SK-N-SH (cell line): ENCODE measurements around the gene NBPF1. TPM values are rescaled to one million over a fixed set of nuclear protein-coding genes. Genes with fewer than 3 reads are reported as not detected.

Experiments
- CTCF ChIA-PET: fragments of 300-600, 350-600 bp; formaldehyde crosslinking; extraction: SDS; loops from one replicate; lab custom pipeline; 2021; lab: Yijun Ruan, JAX
- POLR2A ChIA-PET: fragments of 350-600 bp; sonication (Branson Sonifier 250); formaldehyde crosslinking; extraction: SDS; loops from one replicate; lab custom pipeline; 2020; ENCODE audit warnings: antibody characterized with exemption, inconsistent platforms; lab: Yijun Ruan, JAX
- DNase-seq: peaks from one replicate; pipeline ENCODE4 v3.0.0; 2012
- H2AFZ ChIP-seq: fragments of 200-600 bp; sonication (generic); 2 replicates; pipeline ENCODE4 v1.8.1; 2016; ENCODE audit warnings: antibody characterized with exemption, mild to moderate bottlenecking, low read depth
- H3F3A ChIP-seq: fragments of 200-600 bp; sonication (generic); replicated peaks from 2 replicates; pipeline ENCODE3; 2016; ENCODE audit warnings: antibody characterized with exemption, mild to moderate bottlenecking; ENCODE audit not compliant: insufficient read depth
- H3K27ac ChIP-seq, 2 experiments: fragments of 200-500 bp in 1 of 2; fragments of 200-600 bp in 1 of 2; sonication (Bioruptor generic) in 1 of 2; sonication (generic), shearing (Covaris generic) in 1 of 2; 2 replicates each; pipeline versions ENCODE4 v1.5.1 to v1.6.1; 2014 to 2016; ENCODE audit warnings: low read depth in 2 of 2, inconsistent platforms in 1 of 2, low read length in 1 of 2, mild to moderate bottlenecking in 1 of 2, mixed read lengths in 1 of 2
- H3K27me3 ChIP-seq: fragments of 200-600 bp; sonication (generic), shearing (Covaris generic); 2 replicates; pipeline ENCODE4 v1.6.1; 2016; ENCODE audit warnings: mixed run types; ENCODE audit not compliant: insufficient read depth
- H3K36me3 ChIP-seq, 2 experiments: fragments of 200-500 bp in 1 of 2; fragments of 200-600 bp in 1 of 2; sonication (Bioruptor generic) in 1 of 2; sonication (generic) in 1 of 2; replicated peaks in 1 of 2; 2 replicates each; pipeline versions ENCODE3 to v1.5.1; 2014 to 2016; ENCODE audit warnings: low read length in 1 of 2, mild to moderate bottlenecking in 1 of 2; ENCODE audit not compliant: insufficient read depth in 2 of 2, control insufficient read depth in 1 of 2
- H3K4me1 ChIP-seq, 2 experiments: fragments of 200-500 bp in 1 of 2; fragments of 200-600 bp in 1 of 2; sonication (Bioruptor generic) in 1 of 2; sonication (generic), shearing (Covaris generic) in 1 of 2; 2 replicates each; pipeline versions ENCODE4 v1.5.1 to v1.6.1; 2014 to 2016; ENCODE audit warnings: low read depth in 1 of 2, low read length in 1 of 2, mixed run types in 1 of 2; ENCODE audit not compliant: insufficient read depth in 2 of 2, control insufficient read depth in 1 of 2
- H3K4me2 ChIP-seq: fragments of 200-600 bp; sonication (generic), shearing (Covaris generic); 2 replicates; pipeline ENCODE4 v1.6.1; 2017; ENCODE audit warnings: mixed run types
- H3K4me3 ChIP-seq, 2 experiments: fragments of 200-500 bp in 1 of 2; fragments of 200-600 bp in 1 of 2; sonication (Bioruptor generic) in 1 of 2; sonication (generic), shearing (Covaris generic) in 1 of 2; 2 replicates each; pipeline versions ENCODE4 v1.5.1 to v1.8.1; 2014 to 2016; ENCODE audit warnings: low read depth in 2 of 2, inconsistent platforms in 1 of 2, low read length in 1 of 2, mild to moderate bottlenecking in 1 of 2, mixed read lengths in 1 of 2, moderate library complexity in 1 of 2
- H3K79me2 ChIP-seq: fragments of 200-600 bp; sonication (generic); 2 replicates; pipeline ENCODE4 v1.8.1; 2017; ENCODE audit warnings: mild to moderate bottlenecking; ENCODE audit not compliant: insufficient read depth
- H3K9ac ChIP-seq: fragments of 200-600 bp; sonication (generic); 2 replicates; pipeline ENCODE4 v1.6.1; 2017; ENCODE audit warnings: mixed run types
- H3K9me2 ChIP-seq: fragments of 200-600 bp; sonication (generic); 2 replicates; pipeline ENCODE4 v1.6.1; 2017; ENCODE audit warnings: mixed run types
- H3K9me3 ChIP-seq: fragments of 200-600 bp; sonication (generic); 2 replicates; pipeline ENCODE4 v1.6.1; 2017; ENCODE audit warnings: mixed run types, mild to moderate bottlenecking, moderate library complexity
- H4K20me1 ChIP-seq: fragments of 200-600 bp; sonication (generic); 2 replicates; pipeline ENCODE4 v1.6.1; 2017; ENCODE audit warnings: mild to moderate bottlenecking, mixed run types; ENCODE audit not compliant: insufficient read depth
- CTCF ChIP-seq: fragments of 200-600 bp; sonication (generic); IDR thresholded peaks from 2 replicates; pipeline ENCODE4 v1.6.1; 2017; ENCODE audit warnings: antibody characterized with exemption, mild to moderate bottlenecking, moderate library complexity
- ELF1 ChIP-seq: IDR thresholded peaks from 2 replicates; pipeline ENCODE4 v1.4.0; 2012
- EP300 ChIP-seq, 2 experiments: IDR thresholded peaks; 2 replicates each; pipeline versions ENCODE4 v1.4.0 to v1.6.1; 2012; ENCODE audit warnings: borderline replicate concordance in 1 of 2, low read depth in 1 of 2, low read length in 1 of 2
- EZH2phosphoT487 ChIP-seq: fragments of 200-600 bp; sonication (generic); IDR thresholded peaks from 2 replicates; pipeline ENCODE4 v1.6.1; 2017; ENCODE audit warnings: low read depth, mixed run types, mild to moderate bottlenecking, antibody characterized with exemption, moderate library complexity, borderline replicate concordance
- FOSL2 ChIP-seq: IDR thresholded peaks from 2 replicates; pipeline ENCODE4 v1.4.0; 2012; ENCODE audit warnings: low read depth, mild to moderate bottlenecking, moderate library complexity, borderline replicate concordance
- GATA2 ChIP-seq: sonication (generic); formaldehyde crosslinking; IDR thresholded peaks from 2 replicates; pipeline ENCODE4 v1.5.0; 2020; ENCODE audit warnings: mild to moderate bottlenecking, missing genetic modification reagents
- IRF3 ChIP-seq: fragments of 150-350 bp; IDR thresholded peaks from 2 replicates; pipeline ENCODE4 v1.6.1; 2016; ENCODE audit warnings: mild to moderate bottlenecking, low read depth, low read length
- MAX ChIP-seq: IDR thresholded peaks from 2 replicates; pipeline ENCODE4 v1.4.0; 2012; ENCODE audit warnings: low read depth
- MXI1 ChIP-seq: IDR thresholded peaks from 2 replicates; pipeline ENCODE4 v1.6.1; 2012; ENCODE audit warnings: mild to moderate bottlenecking, low read depth, low read length, improper control_type of control experiment
- NRF1 ChIP-seq: IDR thresholded peaks from 2 replicates; pipeline ENCODE4 v1.6.1; 2012; ENCODE audit warnings: low read depth, mild to moderate bottlenecking, low read length
- POLR2AphosphoS5 ChIP-seq: IDR thresholded peaks from 2 replicates; pipeline ENCODE4 v1.6.1; 2012; ENCODE audit warnings: low read depth, low read length
- RAD21 ChIP-seq: IDR thresholded peaks from 2 replicates; pipeline ENCODE4 v1.6.1; 2012; ENCODE audit warnings: mild to moderate bottlenecking, low read length
- RCOR1 ChIP-seq: fragments of 150-350 bp; IDR thresholded peaks from 2 replicates; pipeline ENCODE4 v1.6.1; 2017; ENCODE audit warnings: antibody characterized with exemption, low read length
- REST ChIP-seq: IDR thresholded peaks from 2 replicates; pipeline ENCODE4 v1.6.1; 2012; ENCODE audit warnings: mild to moderate bottlenecking, low read depth, low read length, moderate library complexity
- RFX5 ChIP-seq: IDR thresholded peaks from 2 replicates; pipeline ENCODE4 v1.6.1; 2012; ENCODE audit warnings: mild to moderate bottlenecking, improper control_type of control experiment, low read length
- RXRA ChIP-seq: IDR thresholded peaks from 2 replicates; pipeline ENCODE4 v1.4.0; 2012; ENCODE audit warnings: low read depth, mild to moderate bottlenecking, borderline replicate concordance
- TAF1 ChIP-seq: IDR thresholded peaks from 2 replicates; pipeline ENCODE4 v1.6.1; 2012; ENCODE audit warnings: low read depth, mild to moderate bottlenecking, low read length, moderate library complexity, borderline replicate concordance
- TCF12 ChIP-seq: IDR thresholded peaks from 2 replicates; pipeline ENCODE4 v1.4.0; 2012
- TEAD4 ChIP-seq: IDR thresholded peaks from 2 replicates; pipeline ENCODE4 v1.4.0; 2012; ENCODE audit warnings: mild to moderate bottlenecking, borderline replicate concordance; ENCODE audit not compliant: insufficient read depth
- USF1 ChIP-seq: IDR thresholded peaks from 2 replicates; pipeline ENCODE4 v1.4.0; 2012; ENCODE audit warnings: low read depth, borderline replicate concordance
- USF2 ChIP-seq: fragments of 150-350 bp; IDR thresholded peaks from 2 replicates; pipeline ENCODE4 v1.6.1; 2017; ENCODE audit warnings: antibody characterized with exemption, low read length, low read depth, borderline replicate concordance
- YY1 ChIP-seq: IDR thresholded peaks from 2 replicates; pipeline ENCODE4 v1.4.0; 2012; ENCODE audit warnings: low read depth, mild to moderate bottlenecking
- WGBS: methylation state at CpG from one replicate; pipeline ENCODE4 v1.1.6; 2017; ENCODE audit warnings: low lambda C conversion rate; 5-methylcytosine and 5-hydroxymethylcytosine counted together
- polyA plus RNA-seq, 3 experiments: library from polyadenylated mRNA; depleted of rRNA; stranded (reverse); fragments of >200 nt; gene quantifications; 2 replicates each; pipeline ENCODE4 v1.2.3, GENCODE V29; 2012

Gene NBPF1
- 29.8 and 39.7 TPM in 2 replicates for polyA plus RNA-seq (2012; rRNA removed)
- 27.4 and 29.8 TPM in 2 replicates for polyA plus RNA-seq (2012; cell fraction: cytosol; rRNA removed)
- polyA plus RNA-seq (2012; cell fraction: nucleus; rRNA removed) = 42.5 and 61.4 TPM in 2 replicates

GRCh38 chr1:16613185-16614147, at the start of gene NBPF1:
NBPF1 (minus strand) TSS chr1:16613564.
- Histone ChIP-seq H3K79me2 (peaks cover 45% of the 10 kb centered on the region), H3K9ac (peak within 1 kb of the TSS; percentile 72), H3K27ac (peak within 1 kb of the TSS; percentile 65 to 93), H3K4me2 (peak within 1 kb of the TSS; percentile 75), H3K4me1 (peaks cover 13 to 17% of the 10 kb centered on the region in 2 experiments; a peak in 3 of 4 replicates), H3F3A (peaks cover 16% of the 10 kb centered on the region), H3K9me2 (no peaks in the 10 kb centered on the region), H3K9me3 (no peaks in the 10 kb centered on the region), H3K36me3 (peaks cover 10 to 18% of the 10 kb centered on the region in 2 experiments), H2AFZ (peak within 1 kb of the TSS; percentile 96), H3K27me3 (no peaks in the 10 kb centered on the region), H4K20me1 (peaks cover 11% of the 10 kb centered on the region; the same call in 1 of the 2 replicates), H3K4me3 (peak within 1 kb of the TSS; percentile 64 to 100)
- CTCF ChIA-PET = interaction anchor here (0.7 to 10.5 kb wide), 16 partner anchors 10 to 642 kb away, joined by 3 to 130 read pairs (median 4); no protein-coding TSS in a partner anchor
- DNase-seq = peak; percentile 100
- POLR2A ChIA-PET = interaction anchor here (0.6 to 1.7 kb wide), 6 partner anchors 11 to 292 kb away, joined by 3 to 7 read pairs (median 4); partner anchors contain the start of gene SZRD1
- 1% methylated on average over 82 of the region's 82 CpGs for WGBS
- 0 out of 2 replicates have a peak, but pooled peaks have one; percentile 13 for TF ChIP-seq RAD21
- TF ChIP-seq RFX5 = peak; percentile 56; the same call in 1 of the 2 replicates
- TF ChIP-seq FOSL2 = no peak
- TF ChIP-seq TCF12 = no peak
- no peak for TF ChIP-seq EZH2phosphoT487
- 0 out of 2 replicates have a peak, but pooled peaks have one; percentile 5 for TF ChIP-seq CTCF
- TF ChIP-seq TAF1 = peak; percentile 82; the same call in 1 of the 2 replicates
- peak; percentile 8 for TF ChIP-seq USF2
- TF ChIP-seq USF1 = no peak
- TF ChIP-seq REST = no peak
- no peak for TF ChIP-seq RXRA
- TF ChIP-seq ELF1 = no peak
- TF ChIP-seq NRF1 = peak; percentile 100
- TF ChIP-seq YY1 = no peak
- no peak for TF ChIP-seq GATA2
- TF ChIP-seq EP300 (IDR thresholded peaks at IDR 0.05; ENCODE audit: borderline replicate concordance in 1 of 2, low read depth in 1 of 2, low read length in 1 of 2) = peak in 1 of 2 experiments; percentile 34; a peak in 1 of 4 replicates
- TF ChIP-seq IRF3 = no peak
- peak; percentile 99 for TF ChIP-seq POLR2AphosphoS5
- no peak for TF ChIP-seq RCOR1
- TF ChIP-seq MAX = no peak
- peak; percentile 97 for TF ChIP-seq MXI1
- no peak for TF ChIP-seq TEAD4
